Measurements from ENCODE around the gene CCDC9B.

GRCh38 chr15:40366457-40367370 lies 26.0 kb upstream of the CCDC9B start:
- no peak for TF ChIP-seq CTCF (IDR thresholded peaks at IDR 0.05)
- no peak for TF ChIP-seq EZH2 (IDR thresholded peaks at IDR 0.05)
- TF ChIP-seq EZH2phosphoT487 (IDR thresholded peaks at IDR 0.05): no peak
